HUES48 (cell line): ENCODE measurements around the gene KDM2B.
A peak's percentile ranks its signal among the peaks of the same experiment; 100 is the strongest.

Source experiments
- H3K27ac ChIP-seq: one replicate; pipeline ENCODE4 v1.7.0; 2013; ENCODE audit warnings: low read depth, low read length, inconsistent platforms
- H3K27me3 ChIP-seq: 2 replicates; pipeline ENCODE4 v1.6.1; 2013; ENCODE audit warnings: mild to moderate bottlenecking, low read length; ENCODE audit not compliant: control insufficient read depth, insufficient read depth
- H3K36me3 ChIP-seq: 2 replicates; pipeline ENCODE4 v1.6.1; 2013; ENCODE audit warnings: low read length; ENCODE audit not compliant: control insufficient read depth, insufficient read depth
- H3K4me1 ChIP-seq: 2 replicates; pipeline ENCODE4 v1.6.1; 2013; ENCODE audit warnings: mild to moderate bottlenecking, low read length; ENCODE audit not compliant: control insufficient read depth, insufficient read depth
- H3K4me3 ChIP-seq: 2 replicates; pipeline ENCODE4 v1.5.1; 2013; ENCODE audit warnings: mild to moderate bottlenecking, low read depth, low read length
- H3K9ac ChIP-seq: 2 replicates; pipeline ENCODE4 v1.6.1; 2013; ENCODE audit warnings: mild to moderate bottlenecking, low read depth, low read length, moderate library complexity
- H3K9me3 ChIP-seq: 2 replicates; pipeline ENCODE4 v1.6.1; 2013; ENCODE audit warnings: low read length; ENCODE audit not compliant: control insufficient read depth, insufficient read depth

Gene KDM2B

GRCh38 chr12:121453629-121454028, 127.2 kb downstream of the KDM2B start:
- Histone ChIP-seq H3K4me1 (no peaks in the 10 kb centered on the region), H3K4me3 (no peak overlapping the region), H3K9ac (no peak overlapping the region), H3K27ac (no peak overlapping the region), H3K36me3 (peaks cover 26% of the 10 kb centered on the region), H3K9me3 (no peaks in the 10 kb centered on the region), H3K27me3 (no peaks in the 10 kb centered on the region)

GRCh38 chr12:121452985-121453360, 127.8 kb downstream of the KDM2B start:
- H3K4me1 ChIP-seq, result no peaks in the 10 kb centered on the region
- peaks cover 30% of the 10 kb centered on the region for H3K36me3 ChIP-seq
- H3K9ac ChIP-seq, result no peak overlapping the region
- no peak overlapping the region for H3K27ac ChIP-seq
- H3K27me3 ChIP-seq, result no peaks in the 10 kb centered on the region
- H3K9me3 ChIP-seq, result no peaks in the 10 kb centered on the region
- H3K4me3 ChIP-seq, result no peak overlapping the region

- Histone ChIP-seq H3K36me3 (peaks cover 30% of the 10 kb centered on the region), H3K4me3 (no peak overlapping the region), H3K9me3 (no peaks in the 10 kb centered on the region), H3K4me1 (no peaks in the 10 kb centered on the region), H3K27me3 (no peaks in the 10 kb centered on the region), H3K9ac (no peak overlapping the region), H3K27ac (no peak overlapping the region)
Measured at GRCh38 chr12:121452340-121452984, 128.4 kb downstream of the KDM2B start.

- no peak overlapping the region for H3K27ac ChIP-seq
- no peak overlapping the region for H3K4me3 ChIP-seq
- no peaks in the 10 kb centered on the region for H3K4me1 ChIP-seq
- no peaks in the 10 kb centered on the region for H3K9me3 ChIP-seq
- no peaks in the 10 kb centered on the region for H3K27me3 ChIP-seq
- peaks cover 30% of the 10 kb centered on the region for H3K36me3 ChIP-seq
- H3K9ac ChIP-seq, result no peak overlapping the region
Measured at GRCh38 chr12:121451961-121452339, 128.9 kb downstream of the KDM2B start.

- Histone ChIP-seq H3K4me3 (no peak overlapping the region), H3K4me1 (no peaks in the 10 kb centered on the region), H3K9ac (no peak overlapping the region), H3K27me3 (no peaks in the 10 kb centered on the region), H3K27ac (no peak overlapping the region), H3K36me3 (peaks cover 54% of the 10 kb centered on the region), H3K9me3 (no peaks in the 10 kb centered on the region)
Measured at GRCh38 chr12:121448771-121449315, 132.0 kb downstream of the KDM2B start.

- no peaks in the 10 kb centered on the region for H3K9me3 ChIP-seq
- no peaks in the 10 kb centered on the region for H3K4me1 ChIP-seq
- H3K27me3 ChIP-seq, result no peaks in the 10 kb centered on the region
- H3K27ac ChIP-seq, result no peak overlapping the region
- H3K4me3 ChIP-seq, result no peak overlapping the region
- H3K9ac ChIP-seq, result no peak overlapping the region
- H3K36me3 ChIP-seq, result peaks cover 51% of the 10 kb centered on the region
Measured at GRCh38 chr12:121446750-121447149, 134.1 kb downstream of the KDM2B start.

GRCh38 chr12:121444842-121445202, 136.0 kb downstream of the KDM2B start:
- H3K4me3 ChIP-seq, result no peak overlapping the region
- no peaks in the 10 kb centered on the region for H3K27me3 ChIP-seq
- H3K4me1 ChIP-seq, result no peaks in the 10 kb centered on the region
- no peak overlapping the region for H3K9ac ChIP-seq
- peaks cover 69% of the 10 kb centered on the region for H3K36me3 ChIP-seq
- H3K27ac ChIP-seq, result no peak overlapping the region
- no peaks in the 10 kb centered on the region for H3K9me3 ChIP-seq

- H3K9ac ChIP-seq, result no peak overlapping the region
- H3K4me3 ChIP-seq, result no peak overlapping the region
- no peaks in the 10 kb centered on the region for H3K4me1 ChIP-seq
- H3K36me3 ChIP-seq, result peaks cover 69% of the 10 kb centered on the region
- no peaks in the 10 kb centered on the region for H3K27me3 ChIP-seq
- H3K9me3 ChIP-seq, result no peaks in the 10 kb centered on the region
- H3K27ac ChIP-seq, result peak overlapping the region; percentile 68
Measured at GRCh38 chr12:121443911-121444841, 136.6 kb downstream of the KDM2B start.

GRCh38 chr12:121443193-121443870, 137.5 kb downstream of the KDM2B start:
- no peak overlapping the region for H3K9ac ChIP-seq
- no peaks in the 10 kb centered on the region for H3K9me3 ChIP-seq
- peak overlapping the region; percentile 68 for H3K27ac ChIP-seq
- H3K27me3 ChIP-seq, result no peaks in the 10 kb centered on the region
- H3K36me3 ChIP-seq, result peaks cover 72% of the 10 kb centered on the region
- no peak overlapping the region for H3K4me3 ChIP-seq
- H3K4me1 ChIP-seq, result no peaks in the 10 kb centered on the region

GRCh38 chr12:121442028-121442948, 138.5 kb downstream of the KDM2B start:
- Histone ChIP-seq H3K4me1 (no peaks in the 10 kb centered on the region), H3K9me3 (no peaks in the 10 kb centered on the region), H3K27ac (no peak overlapping the region), H3K27me3 (no peaks in the 10 kb centered on the region), H3K9ac (no peak overlapping the region), H3K4me3 (no peak overlapping the region), H3K36me3 (peaks cover 80% of the 10 kb centered on the region)
